K562 (cell line): ENCODE measurements around the gene TBC1D5. TPM values are rescaled to one million over a fixed set of nuclear protein-coding genes. Genes with fewer than 3 reads are reported as not detected.
A peak's percentile ranks its signal among the peaks of the same experiment; 100 is the strongest.

Experiments
- CUX1 ChIP-seq: fragments of 200-800 bp; sonication (Bioruptor generic); IDR thresholded peaks from 2 replicates; pipeline ENCODE4 v1.6.1; 2016; ENCODE audit warnings: missing genetic modification characterization, missing compliant biosample characterization
- FUS ChIP-seq: fragments of 200-400 bp; formaldehyde crosslinking; optimal IDR thresholded peaks from 2 replicates; pipeline ENCODE3; 2017; ENCODE audit warnings: low read depth, low read length
- KHSRP ChIP-seq: fragments of 450-650 bp; IDR thresholded peaks from 2 replicates; pipeline ENCODE4 v1.6.1; 2017
- MGA ChIP-seq: fragments of 450-650 bp; IDR thresholded peaks from 2 replicates; pipeline ENCODE4 v1.6.1; 2016; ENCODE audit warnings: mild to moderate bottlenecking, moderate library complexity
- NFXL1 ChIP-seq: fragments of 450-650 bp; formaldehyde crosslinking; IDR thresholded peaks from 2 replicates; pipeline ENCODE4 v1.4.0; 2021; ENCODE audit warnings: mild to moderate bottlenecking
- POLR2H ChIP-seq: IDR thresholded peaks from 2 replicates; pipeline ENCODE4 v1.6.1; 2016; ENCODE audit warnings: missing genetic modification characterization, low read depth, mild to moderate bottlenecking, control low read depth, missing compliant biosample characterization, moderate library complexity
- ZNF592 ChIP-seq: fragments of 450-650 bp; IDR thresholded peaks from 2 replicates; pipeline ENCODE4 v1.6.1; 2017; ENCODE audit warnings: antibody characterized with exemption, mild to moderate bottlenecking
- polyA plus RNA-seq, 8 experiments: library from polyadenylated mRNA; depleted of rRNA in 4 of 8; stranded (reverse) in 5 of 8; unstranded in 3 of 8; fragments of >200 nt; fragmentation: Nextera tagmentation in 2 of 8; fragmentation: Illumina TruSeq in 1 of 8; extraction: Ambion mirVana in 2 of 8; extraction: Trizol in 1 of 8; gene quantifications; 2 replicates each; pipeline versions ENCODE4 v1.2.1 to v1.2.3, GENCODE V29; 2011 to 2014; ENCODE audit warnings: inconsistent platforms in 1 of 8, missing spikeins in 1 of 8
- total RNA-seq, 7 experiments: library from RNA; depleted of rRNA in 6 of 7; stranded (reverse); fragments of >200 nt in 6 of 7; fragmentation: Illumina TruSeq in 2 of 7; extraction: Trizol in 2 of 7; gene quantifications; 2 replicates each; pipeline versions ENCODE4 v1.2.1 to v1.2.3, GENCODE V29; 2011 to 2021; ENCODE audit warnings: low replicate concordance in 1 of 7

The TBC1D5 gene
- total and polyA plus RNA-seq, 9 of the 15 experiments (the other 6 are each of a cell fraction or from before 2014, with no cell fraction given) = 2.9 to 38.1 (median 25.6) TPM

- peak; percentile 19 for TF ChIP-seq MGA
- TF ChIP-seq CUX1 = 0 out of 2 replicates have a peak, but pooled peaks have one; percentile 42
- TF ChIP-seq ZNF592 = 0 out of 2 replicates have a peak, but pooled peaks have one; percentile 50
- TF ChIP-seq POLR2H (tag) = no peak
- TF ChIP-seq NFXL1 (CRISPR knock-in tag) = no peak
- no peak for TF ChIP-seq KHSRP
- no peak for TF ChIP-seq FUS
Observed at GRCh38 chr3:17753632-17753992, 11.2 kb upstream of the TBC1D5 start (continued).
